SW 1271 (cell line): Measurements from ENCODE around the gene TMEM114.
A peak's percentile ranks its signal among the peaks of the same experiment; 100 is the strongest.

Source experiments
- DNase-seq, 2 experiments: peaks; one replicate each; lab custom pipeline; 2025; lab: John Stamatoyannopoulos, UW

TMEM114 gene

GRCh38 chr16:8589900-8590688 lies at the start of gene TMEM114:
TMEM114 (minus strand) TSS chr16:8590511; CDS start chr16:8589838, 673 bp downstream.
- no peak for DNase-seq

- DNase-seq = no peak
Observed at GRCh38 chr16:8639694-8640093, 49.4 kb upstream of the TMEM114 start.

- no peak for DNase-seq
Observed at GRCh38 chr16:8634991-8635736, 44.9 kb upstream of the TMEM114 start.

- no peak for DNase-seq
Observed at GRCh38 chr16:8632675-8633182, 42.4 kb upstream of the TMEM114 start.

- no peak for DNase-seq
Observed at GRCh38 chr16:8631818-8632465, 41.6 kb upstream of the TMEM114 start.

- no peak for DNase-seq
Observed at GRCh38 chr16:8631373-8631772, 41.1 kb upstream of the TMEM114 start.

- DNase-seq = no peak
Observed at GRCh38 chr16:8630255-8630953, 40.1 kb upstream of the TMEM114 start.

GRCh38 chr16:8628981-8629725 lies 38.8 kb upstream of the TMEM114 start:
- no peak for DNase-seq

- DNase-seq = no peak
Observed at GRCh38 chr16:8627456-8627855, 37.1 kb upstream of the TMEM114 start.

- no peak for DNase-seq
Observed at GRCh38 chr16:8626946-8627345, 36.6 kb upstream of the TMEM114 start.

GRCh38 chr16:8625491-8626087 lies 35.3 kb upstream of the TMEM114 start:
- no peak for DNase-seq

- DNase-seq = no peak
Observed at GRCh38 chr16:8623634-8624033, 33.3 kb upstream of the TMEM114 start.

GRCh38 chr16:8622315-8622656 lies 32.0 kb upstream of the TMEM114 start:
- DNase-seq = no peak

GRCh38 chr16:8621572-8622314 lies 31.4 kb upstream of the TMEM114 start, which contains the start of gene METTL22:
METTL22 (plus strand) TSS chr16:8621698; CDS start chr16:8625666, 3,968 bp downstream.
- peak; percentile 36 to 60 for DNase-seq

GRCh38 chr16:8621222-8621571 lies 30.9 kb upstream of the TMEM114 start:
- no peak for DNase-seq

- no peak for DNase-seq
Observed at GRCh38 chr16:8620535-8620934, 30.2 kb upstream of the TMEM114 start.

GRCh38 chr16:8619671-8620370 lies 29.5 kb upstream of the TMEM114 start:
- DNase-seq = no peak

- DNase-seq = no peak
Observed at GRCh38 chr16:8614435-8615029, 24.2 kb upstream of the TMEM114 start.
